ENCODE data around the gene ATF3. TPM values are rescaled to one million over a fixed set of nuclear protein-coding genes. Genes with fewer than 3 reads are reported as not detected.

The ATF3 gene
- total and polyA plus RNA-seq, 2 of the 4 experiments (the other 2 are of a cell fraction), result 9.9 to 12.3 TPM

- peak overlapping the region; percentile 12 for H3K4ac ChIP-seq (ENCODE audit: low read depth, low read length)
- H3K23ac ChIP-seq (ENCODE audit: low read depth, low read length), result peak overlapping the region; percentile 84
- H3K27me3 ChIP-seq (ENCODE audit: control insufficient read depth, insufficient read depth, low read length), result peaks cover 32% of the 10 kb centered on the region
- peak overlapping the region; percentile 0 for H2BK5ac ChIP-seq (ENCODE audit: low read depth, low read length, poor library complexity, severe bottlenecking)
- H3K36me3 ChIP-seq (ENCODE audit: control insufficient read depth, insufficient read depth, low read length), result peaks cover 1% of the 10 kb centered on the region; the same call in 1 of the 2 replicates
- peak overlapping the region; percentile 78 for H2AFZ ChIP-seq (replicated peaks; ENCODE audit: low read length, poor library complexity)
- DNase-seq (no peak), ATAC-seq (ENCODE audit: low read depth) (no peak)
- TF ChIP-seq FOS (IDR thresholded peaks at IDR 0.05; ENCODE audit: low read depth, low read length) (no peak), POLR2A (IDR thresholded peaks at IDR 0.05; ENCODE audit: low read depth, low read length) (peak; percentile 22; the same call in 1 of the 2 replicates), MXI1 (IDR thresholded peaks at IDR 0.05; ENCODE audit: borderline replicate concordance, low read depth, low read length) (no peak), CEBPB (IDR thresholded peaks at IDR 0.05; ENCODE audit: low read depth, low read length) (no peak), MAFK (IDR thresholded peaks at IDR 0.05; ENCODE audit: low read depth, low read length) (no peak), CTCF (conservative IDR thresholded peaks at IDR 0.05; ENCODE audit: low read depth, low read length) (no peak), RCOR1 (IDR thresholded peaks at IDR 0.05; ENCODE audit: insufficient replicate concordance, low read length) (no peak), SMC3 (IDR thresholded peaks at IDR 0.05; ENCODE audit: low read depth, low read length) (no peak), ELK1 (IDR thresholded peaks at IDR 0.05; ENCODE audit: borderline replicate concordance, low read depth, low read length) (no peak), CHD1 (IDR thresholded peaks at IDR 0.05; ENCODE audit: low read depth, low read length) (peak; percentile 33; the same call in 1 of the 2 replicates), RAD21 (IDR thresholded peaks at IDR 0.05; ENCODE audit: low read length) (no peak), MAZ (IDR thresholded peaks at IDR 0.05; ENCODE audit: borderline replicate concordance, low read depth, low read length) (no peak), RFX5 (IDR thresholded peaks at IDR 0.05; ENCODE audit: low read depth, low read length) (no peak)
- H4K20me1 ChIP-seq (ENCODE audit: insufficient read depth, low read length), result peaks cover 11% of the 10 kb centered on the region; the same call in 1 of the 2 replicates
- H3K56ac ChIP-seq (ENCODE audit: extremely low read depth, insufficient read depth, low read length), result 0 out of 2 replicates have a peak overlapping the region, but pooled peaks have one; percentile 10
- peak overlapping the region; percentile 66 for H3K9ac ChIP-seq (ENCODE audit: low read depth, low read length)
- no peak overlapping the region for H4K5ac ChIP-seq (ENCODE audit: low read depth, low read length)
- TSS peak; percentile 57 for BruUV-seq (replicated peaks)
- peak overlapping the region; percentile 78 for H3K27ac ChIP-seq (ENCODE audit: insufficient read depth, low read length)
- peak overlapping the region; percentile 46; the same call in 1 of the 2 replicates for H2AK5ac ChIP-seq (ENCODE audit: low read depth, low read length)
- H3K4me2 ChIP-seq (ENCODE audit: low read depth, low read length), result peak overlapping the region; percentile 83
- no peak overlapping the region for H2BK20ac ChIP-seq (ENCODE audit: low read depth, low read length)
- peak overlapping the region; percentile 45 for H2AK9ac ChIP-seq (replicated peaks; ENCODE audit: low read depth, low read length, poor library complexity)
- peak overlapping the region; percentile 24; the same call in 1 of the 2 replicates for H3K14ac ChIP-seq (replicated peaks; ENCODE audit: low read depth, low read length)
- H2BK120ac ChIP-seq (ENCODE audit: low read depth, low read length), result no peak overlapping the region
- peak overlapping the region; percentile 77 for H3K4me3 ChIP-seq (ENCODE audit: insufficient read depth, low read depth, low read length)
- ChIA-PET CTCF (interaction anchor here (0.6 to 1.2 kb wide), 7 partner anchors 19 to 176 kb away, joined by 3 to 5 read pairs (median 4); no protein-coding TSS in a partner anchor), POLR2A (ENCODE audit: unreplicated experiment) (no interaction called here)
- 36% methylated on average over 4 of the region's 20 CpGs; no CpG with 5 or more reads in 1 of the 2 experiments for WGBS, 2 experiments (ENCODE audit: extremely low coverage in 2 of 2, insufficient read length in 1 of 2)
- in situ Hi-C loops (cut with MboI; ENCODE audit: low sequenced_read_pairs) (no loop called here), intact Hi-C loops (cut with micrococcal nuclease) (loop anchor here (2.0 to 10.0 kb wide), 6 partner anchors 37 to 385 kb away; no protein-coding TSS in a partner anchor), dilution Hi-C loops (cut with HindIII; ENCODE audit: low sequenced_read_pairs, unreplicated experiment) (no loop called here)
- peaks cover 26 to 52% of the 10 kb centered on the region in 2 experiments for H3K79me1 ChIP-seq (ENCODE audit: low read depth in 1 of 2, low read length in 2 of 2)
- no peak overlapping the region for H2BK15ac ChIP-seq (ENCODE audit: low read depth, low read length)
- H3K9me1 ChIP-seq (ENCODE audit: insufficient read depth, low read length), result peaks cover 3% of the 10 kb centered on the region; the same call in 1 of the 2 replicates
- H4K91ac ChIP-seq (ENCODE audit: insufficient read depth, low read depth, low read length), result no peak overlapping the region
- H3K4me1 ChIP-seq (ENCODE audit: control insufficient read depth, insufficient read depth, low read length), result peaks cover 14% of the 10 kb centered on the region
- no peak overlapping the region; a peak in 1 of 4 replicates for H4K8ac ChIP-seq (ENCODE audit: low read depth in 2 of 2, low read length in 2 of 2)
- H3K9me3 ChIP-seq (ENCODE audit: control insufficient read depth, insufficient read depth, low read length), result no peaks in the 10 kb centered on the region
- peak overlapping the region; percentile 27; the same call in 1 of the 2 replicates for H3K18ac ChIP-seq (ENCODE audit: low read depth, low read length)
These were observed 1.4 kb downstream of the ATF3 start for GRCh38 chr1:212609701-212610574.
